ENCODE data around the gene C1orf53.
A peak's percentile ranks its signal among the peaks of the same experiment; 100 is the strongest.

C1orf53 gene

GRCh38 chr1:197916500-197916983, 14.1 kb downstream of the C1orf53 start:
- peak overlapping the region in 1 of 7 experiments; percentile 34 for H3K4me3 ChIP-seq (ENCODE audit: control insufficient read depth in 1 of 7, extremely low read depth in 1 of 7, insufficient read depth in 4 of 7, low read depth in 2 of 7, low read length in 6 of 7)

GRCh38 chr1:197917805-197918651, 15.6 kb downstream of the C1orf53 start:
- no peaks in the 10 kb centered on the region for H3K36me3 ChIP-seq (ENCODE audit: control insufficient read depth in 4 of 4, insufficient read depth in 4 of 4, low read length in 3 of 4)
- peak in 1 of 3 donors; percentile 53 for DNase-seq

More at GRCh38 chr1:197916500-197916983, 14.1 kb downstream of the C1orf53 start:
- Histone ChIP-seq H3K27ac (ENCODE audit: insufficient read depth in 1 of 2, low read depth in 1 of 2, low read length in 2 of 2, poor library complexity in 1 of 2, severe bottlenecking in 2 of 2) (no peak overlapping the region), H3K4me1 (ENCODE audit: control extremely low read depth in 1 of 4, control insufficient read depth in 4 of 4, insufficient read depth in 4 of 4, low read length in 3 of 4) (peaks cover 2 to 63% (median 53%) of the 10 kb centered on the region in 4 experiments), H3K9me3 (ENCODE audit: control extremely low read depth in 1 of 5, control insufficient read depth in 4 of 5, insufficient read depth in 2 of 5, low read depth in 1 of 5, low read length in 4 of 5) (no peaks in the 10 kb centered on the region), H3K27me3 (replicated peaks in 2 of 5; ENCODE audit: control insufficient read depth in 4 of 5, insufficient read depth in 5 of 5, low read length in 4 of 5) (peaks cover 20 to 100% (median 78%) of the 10 kb centered on the region in 5 experiments), H3K36me3 (ENCODE audit: control insufficient read depth in 4 of 4, insufficient read depth in 4 of 4, low read length in 3 of 4) (no peaks in the 10 kb centered on the region)
- ChIA-PET POLR2A (no interaction called here), CTCF (interaction anchor here (0.9 to 12.6 kb wide), 9 partner anchors 8 to 553 kb away, joined by 3 to 136 read pairs (median 5); partner anchors contain the start of gene C1orf53)
- 4% methylated on average over 11 of the region's 11 CpGs for WGBS (ENCODE audit: insufficient coverage)
- DNase-seq, result peak in 1 of 3 donors; percentile 37

GRCh38 chr1:197918807-197919345, 16.4 kb downstream of the C1orf53 start:
- 16% methylated on average over 14 of the region's 16 CpGs for WGBS (ENCODE audit: insufficient coverage)
- H3K4me1 ChIP-seq (ENCODE audit: control extremely low read depth in 1 of 4, control insufficient read depth in 4 of 4, insufficient read depth in 4 of 4, low read length in 3 of 4), result peaks cover 2 to 42% (median 34%) of the 10 kb centered on the region in 4 experiments
- ChIA-PET CTCF (interaction anchor here (0.8 to 12.6 kb wide), 4 partner anchors 8 to 304 kb away, joined by 3 to 136 read pairs (median 8); partner anchors contain the start of gene C1orf53), POLR2A (no interaction called here)
- H3K27me3 ChIP-seq (replicated peaks in 2 of 5; ENCODE audit: control insufficient read depth in 4 of 5, insufficient read depth in 5 of 5, low read length in 4 of 5), result peaks cover 18 to 100% (median 76%) of the 10 kb centered on the region in 5 experiments
- no peak overlapping the region for H3K27ac ChIP-seq (ENCODE audit: insufficient read depth in 1 of 2, low read depth in 1 of 2, low read length in 2 of 2, poor library complexity in 1 of 2, severe bottlenecking in 2 of 2)
- no peaks in the 10 kb centered on the region for H3K9me3 ChIP-seq (ENCODE audit: control extremely low read depth in 1 of 5, control insufficient read depth in 4 of 5, insufficient read depth in 2 of 5, low read depth in 1 of 5, low read length in 4 of 5)
- no peak overlapping the region for H3K4me3 ChIP-seq (ENCODE audit: control insufficient read depth in 1 of 7, extremely low read depth in 1 of 7, insufficient read depth in 4 of 7, low read depth in 2 of 7, low read length in 6 of 7)
- no peak for DNase-seq
- no peaks in the 10 kb centered on the region for H3K36me3 ChIP-seq (ENCODE audit: control insufficient read depth in 4 of 4, insufficient read depth in 4 of 4, low read length in 3 of 4)

More at GRCh38 chr1:197917805-197918651, 15.6 kb downstream of the C1orf53 start:
- ChIA-PET CTCF (interaction anchor here (0.8 to 12.6 kb wide), 8 partner anchors 9 to 551 kb away, joined by 3 to 136 read pairs (median 4); partner anchors contain the start of gene C1orf53), POLR2A (no interaction called here)
- no peak overlapping the region for H3K27ac ChIP-seq (ENCODE audit: insufficient read depth in 1 of 2, low read depth in 1 of 2, low read length in 2 of 2, poor library complexity in 1 of 2, severe bottlenecking in 2 of 2)
- H3K9me3 ChIP-seq (ENCODE audit: control extremely low read depth in 1 of 5, control insufficient read depth in 4 of 5, insufficient read depth in 2 of 5, low read depth in 1 of 5, low read length in 4 of 5), result no peaks in the 10 kb centered on the region
- peak overlapping the region in 6 of 7 experiments; percentile 26 to 58 (median 46) for H3K4me3 ChIP-seq (ENCODE audit: control insufficient read depth in 1 of 7, extremely low read depth in 1 of 7, insufficient read depth in 4 of 7, low read depth in 2 of 7, low read length in 6 of 7)
- WGBS (ENCODE audit: insufficient coverage), result 1% methylated on average over 56 of the region's 64 CpGs
- peaks cover 23 to 100% (median 77%) of the 10 kb centered on the region in 5 experiments for H3K27me3 ChIP-seq (replicated peaks in 2 of 5; ENCODE audit: control insufficient read depth in 4 of 5, insufficient read depth in 5 of 5, low read length in 4 of 5)
- H3K4me1 ChIP-seq (ENCODE audit: control extremely low read depth in 1 of 4, control insufficient read depth in 4 of 4, insufficient read depth in 4 of 4, low read length in 3 of 4), result peaks cover 2 to 48% (median 40%) of the 10 kb centered on the region in 4 experiments

GRCh38 chr1:197919346-197920066, 17.1 kb downstream of the C1orf53 start:
- Histone ChIP-seq H3K4me3 (ENCODE audit: control insufficient read depth in 1 of 7, extremely low read depth in 1 of 7, insufficient read depth in 4 of 7, low read depth in 2 of 7, low read length in 6 of 7) (peak overlapping the region in 1 of 7 experiments; percentile 29), H3K27ac (ENCODE audit: insufficient read depth in 1 of 2, low read depth in 1 of 2, low read length in 2 of 2, poor library complexity in 1 of 2, severe bottlenecking in 2 of 2) (no peak overlapping the region), H3K9me3 (ENCODE audit: control extremely low read depth in 1 of 5, control insufficient read depth in 4 of 5, insufficient read depth in 2 of 5, low read depth in 1 of 5, low read length in 4 of 5) (no peaks in the 10 kb centered on the region), H3K27me3 (replicated peaks in 2 of 5; ENCODE audit: control insufficient read depth in 4 of 5, insufficient read depth in 5 of 5, low read length in 4 of 5) (peaks cover 20 to 98% (median 69%) of the 10 kb centered on the region in 5 experiments), H3K4me1 (ENCODE audit: control extremely low read depth in 1 of 4, control insufficient read depth in 4 of 4, insufficient read depth in 4 of 4, low read length in 3 of 4) (peaks cover 2 to 42% (median 34%) of the 10 kb centered on the region in 4 experiments), H3K36me3 (ENCODE audit: control insufficient read depth in 4 of 4, insufficient read depth in 4 of 4, low read length in 3 of 4) (no peaks in the 10 kb centered on the region)
- DNase-seq, result peak in 1 of 3 donors; percentile 39
- WGBS (ENCODE audit: insufficient coverage), result 7% methylated on average over 29 of the region's 35 CpGs
- ChIA-PET POLR2A (no interaction called here), CTCF (interaction anchor here (0.7 to 12.6 kb wide), 8 partner anchors 7 to 400 kb away, joined by 3 to 136 read pairs (median 4); partner anchors contain the start of gene C1orf53)

GRCh38 chr1:197920067-197920396, 17.6 kb downstream of the C1orf53 start:
- H3K4me1 ChIP-seq (ENCODE audit: control extremely low read depth in 1 of 4, control insufficient read depth in 4 of 4, insufficient read depth in 4 of 4, low read length in 3 of 4), result peaks cover 2 to 42% (median 34%) of the 10 kb centered on the region in 4 experiments
- ChIA-PET POLR2A (no interaction called here), CTCF (interaction anchor here (0.7 to 12.6 kb wide), 5 partner anchors 14 to 400 kb away, joined by 3 to 136 read pairs (median 3); partner anchors contain the start of gene C1orf53)
- peak overlapping the region in 1 of 7 experiments; percentile 29 for H3K4me3 ChIP-seq (ENCODE audit: control insufficient read depth in 1 of 7, extremely low read depth in 1 of 7, insufficient read depth in 4 of 7, low read depth in 2 of 7, low read length in 6 of 7)
- no peak for DNase-seq
- peaks cover 14 to 95% (median 65%) of the 10 kb centered on the region in 5 experiments for H3K27me3 ChIP-seq (replicated peaks in 2 of 5; ENCODE audit: control insufficient read depth in 4 of 5, insufficient read depth in 5 of 5, low read length in 4 of 5)
- H3K9me3 ChIP-seq (ENCODE audit: control extremely low read depth in 1 of 5, control insufficient read depth in 4 of 5, insufficient read depth in 2 of 5, low read depth in 1 of 5, low read length in 4 of 5), result no peaks in the 10 kb centered on the region
- H3K27ac ChIP-seq (ENCODE audit: insufficient read depth in 1 of 2, low read depth in 1 of 2, low read length in 2 of 2, poor library complexity in 1 of 2, severe bottlenecking in 2 of 2), result no peak overlapping the region
- WGBS (ENCODE audit: insufficient coverage), result 15% methylated on average over 4 of the region's 11 CpGs
- no peaks in the 10 kb centered on the region for H3K36me3 ChIP-seq (ENCODE audit: control insufficient read depth in 4 of 4, insufficient read depth in 4 of 4, low read length in 3 of 4)

- no peaks in the 10 kb centered on the region for H3K36me3 ChIP-seq (ENCODE audit: control insufficient read depth in 4 of 4, insufficient read depth in 4 of 4, low read length in 3 of 4)
- no peak overlapping the region for H3K27ac ChIP-seq (ENCODE audit: insufficient read depth in 1 of 2, low read depth in 1 of 2, low read length in 2 of 2, poor library complexity in 1 of 2, severe bottlenecking in 2 of 2)
- peaks cover 2 to 42% (median 33%) of the 10 kb centered on the region in 4 experiments for H3K4me1 ChIP-seq (ENCODE audit: control extremely low read depth in 1 of 4, control insufficient read depth in 4 of 4, insufficient read depth in 4 of 4, low read length in 3 of 4)
- ChIA-PET POLR2A (no interaction called here), CTCF (interaction anchor here (1.1 to 12.6 kb wide), 6 partner anchors 10 to 401 kb away, joined by 3 to 136 read pairs (median 6); partner anchors contain the start of gene C1orf53)
- no peaks in the 10 kb centered on the region for H3K9me3 ChIP-seq (ENCODE audit: control extremely low read depth in 1 of 5, control insufficient read depth in 4 of 5, insufficient read depth in 2 of 5, low read depth in 1 of 5, low read length in 4 of 5)
- DNase-seq, result peak in 1 of 3 donors; percentile 55
- WGBS (ENCODE audit: insufficient coverage), result 11% methylated on average over 8 of the region's 19 CpGs
- H3K27me3 ChIP-seq (replicated peaks in 2 of 5; ENCODE audit: control insufficient read depth in 4 of 5, insufficient read depth in 5 of 5, low read length in 4 of 5), result peaks cover 11 to 95% (median 60%) of the 10 kb centered on the region in 5 experiments
- no peak overlapping the region for H3K4me3 ChIP-seq (ENCODE audit: control insufficient read depth in 1 of 7, extremely low read depth in 1 of 7, insufficient read depth in 4 of 7, low read depth in 2 of 7, low read length in 6 of 7)
Measured at GRCh38 chr1:197920414-197921117, 18.1 kb downstream of the C1orf53 start.
